ENCODE data around the gene PHF21B.

The PHF21B gene

GRCh38 chr22:44990810-44991209 lies 19.0 kb downstream of the PHF21B start:
- peaks cover 0 to 1% of the 10 kb centered on the region in 2 donors for H3K4me1 ChIP-seq (ENCODE audit: control insufficient read depth in 2 of 2, insufficient read depth in 1 of 2, low read depth in 1 of 2, low read length in 2 of 2)
- no peak overlapping the region for H2BK120ac ChIP-seq (ENCODE audit: low read depth, low read length)
- H3K4ac ChIP-seq (ENCODE audit: low read length): no peak overlapping the region
- H3K9me3 ChIP-seq (replicated peaks in 1 of 2; ENCODE audit: control insufficient read depth in 2 of 2, insufficient read depth in 1 of 2, low read depth in 1 of 2, low read length in 2 of 2): peaks cover 0 to 5% of the 10 kb centered on the region in 2 donors
- no peak overlapping the region for H3K14ac ChIP-seq (ENCODE audit: low read length)
- no peak overlapping the region for H3K4me3 ChIP-seq (ENCODE audit: low read length in 2 of 2)
- DNase-seq (ENCODE audit: low spot score): no peak
- no peak overlapping the region for H3K27ac ChIP-seq (replicated peaks; ENCODE audit: low read length)
- no peak overlapping the region for H3K18ac ChIP-seq (ENCODE audit: low read length)
- H4K8ac ChIP-seq (ENCODE audit: low read depth, low read length): no peak overlapping the region
- no peaks in the 10 kb centered on the region for H3K27me3 ChIP-seq (ENCODE audit: control insufficient read depth in 3 of 3, insufficient read depth in 3 of 3, low read depth in 1 of 3, low read length in 3 of 3)
- WGBS, 2 donors (ENCODE audit: extremely low coverage in 2 of 2, insufficient read length in 2 of 2, insufficient replicate concordance in 1 of 2): no CpG with 5 or more reads among the region's 15 CpGs
- no peak overlapping the region for H2BK15ac ChIP-seq (ENCODE audit: low read length)
- no peak overlapping the region for H2AK5ac ChIP-seq (ENCODE audit: low read depth, low read length)
- peaks cover 45% of the 10 kb centered on the region for H3K79me1 ChIP-seq (ENCODE audit: low read depth, low read length)
- no peak overlapping the region for H2AFZ ChIP-seq (ENCODE audit: low read length)
- H3K4me2 ChIP-seq (ENCODE audit: insufficient read depth, low read length, poor library complexity, severe bottlenecking): no peak overlapping the region
- no peak overlapping the region for H3K9ac ChIP-seq (ENCODE audit: low read depth, low read length, poor library complexity)
- H4K91ac ChIP-seq (ENCODE audit: low read depth, low read length, poor library complexity): no peak overlapping the region
- H3K23ac ChIP-seq (ENCODE audit: low read depth, low read length, poor library complexity): no peak overlapping the region
- H2BK5ac ChIP-seq (ENCODE audit: low read length): no peak overlapping the region
- H3K36me3 ChIP-seq (replicated peaks in 1 of 2; ENCODE audit: control insufficient read depth in 2 of 2, insufficient read depth in 2 of 2, low read length in 2 of 2): peaks cover 26 to 91% of the 10 kb centered on the region in 2 donors
- no peak overlapping the region for H2BK12ac ChIP-seq (ENCODE audit: low read length)

- DNase-seq (ENCODE audit: low spot score): no peak
- WGBS, 2 donors (ENCODE audit: extremely low coverage in 2 of 2, insufficient read length in 2 of 2, insufficient replicate concordance in 1 of 2): no CpG with 5 or more reads among the region's 13 CpGs
- peaks cover 27 to 93% of the 10 kb centered on the region in 2 donors for H3K36me3 ChIP-seq (replicated peaks in 1 of 2; ENCODE audit: control insufficient read depth in 2 of 2, insufficient read depth in 2 of 2, low read length in 2 of 2)
These were observed 19.5 kb downstream of the PHF21B start for GRCh38 chr22:44990328-44990727.

GRCh38 chr22:44988671-44989070 lies 21.1 kb downstream of the PHF21B start:
- H3K27me3 ChIP-seq (ENCODE audit: control insufficient read depth in 3 of 3, insufficient read depth in 3 of 3, low read depth in 1 of 3, low read length in 3 of 3): no peaks in the 10 kb centered on the region
- no peak overlapping the region for H2AFZ ChIP-seq (ENCODE audit: low read length)
- no CpG with 5 or more reads among the region's 5 CpGs for WGBS, 2 donors (ENCODE audit: extremely low coverage in 2 of 2, insufficient read length in 2 of 2, insufficient replicate concordance in 1 of 2)
- H3K27ac ChIP-seq (replicated peaks; ENCODE audit: low read length): no peak overlapping the region
- no peak overlapping the region for H2BK120ac ChIP-seq (ENCODE audit: low read depth, low read length)
- no peak overlapping the region for H3K4ac ChIP-seq (ENCODE audit: low read length)
- no peak overlapping the region for H3K4me3 ChIP-seq (ENCODE audit: low read length in 2 of 2)
- H4K8ac ChIP-seq (ENCODE audit: low read depth, low read length): no peak overlapping the region
- H3K9me3 ChIP-seq (replicated peaks in 1 of 2; ENCODE audit: control insufficient read depth in 2 of 2, insufficient read depth in 1 of 2, low read depth in 1 of 2, low read length in 2 of 2): peaks cover 0 to 6% of the 10 kb centered on the region in 2 donors
- H3K18ac ChIP-seq (ENCODE audit: low read length): no peak overlapping the region
- H3K79me1 ChIP-seq (ENCODE audit: low read depth, low read length): peaks cover 53% of the 10 kb centered on the region
- no peak overlapping the region for H3K23ac ChIP-seq (ENCODE audit: low read depth, low read length, poor library complexity)
- peaks cover 34 to 91% of the 10 kb centered on the region in 2 donors for H3K36me3 ChIP-seq (replicated peaks in 1 of 2; ENCODE audit: control insufficient read depth in 2 of 2, insufficient read depth in 2 of 2, low read length in 2 of 2)
- H4K91ac ChIP-seq (ENCODE audit: low read depth, low read length, poor library complexity): no peak overlapping the region
- H3K9ac ChIP-seq (ENCODE audit: low read depth, low read length, poor library complexity): no peak overlapping the region
- DNase-seq (ENCODE audit: low spot score): no peak
- H2BK5ac ChIP-seq (ENCODE audit: low read length): no peak overlapping the region
- H3K4me1 ChIP-seq (ENCODE audit: control insufficient read depth in 2 of 2, insufficient read depth in 1 of 2, low read depth in 1 of 2, low read length in 2 of 2): peaks cover 0 to 1% of the 10 kb centered on the region in 2 donors
- no peak overlapping the region for H2BK15ac ChIP-seq (ENCODE audit: low read length)
- H2AK5ac ChIP-seq (ENCODE audit: low read depth, low read length): no peak overlapping the region
- no peak overlapping the region for H3K14ac ChIP-seq (ENCODE audit: low read length)
- H2BK12ac ChIP-seq (ENCODE audit: low read length): no peak overlapping the region
- H3K4me2 ChIP-seq (ENCODE audit: insufficient read depth, low read length, poor library complexity, severe bottlenecking): no peak overlapping the region

More at GRCh38 chr22:44990328-44990727, 19.5 kb downstream of the PHF21B start:
- H3K23ac ChIP-seq (ENCODE audit: low read depth, low read length, poor library complexity): no peak overlapping the region
- H3K4ac ChIP-seq (ENCODE audit: low read length): no peak overlapping the region
- no peak overlapping the region for H3K9ac ChIP-seq (ENCODE audit: low read depth, low read length, poor library complexity)
- no peak overlapping the region for H3K4me2 ChIP-seq (ENCODE audit: insufficient read depth, low read length, poor library complexity, severe bottlenecking)
- H2BK120ac ChIP-seq (ENCODE audit: low read depth, low read length): no peak overlapping the region
- no peak overlapping the region for H2AFZ ChIP-seq (ENCODE audit: low read length)
- peaks cover 0 to 6% of the 10 kb centered on the region in 2 donors for H3K9me3 ChIP-seq (replicated peaks in 1 of 2; ENCODE audit: control insufficient read depth in 2 of 2, insufficient read depth in 1 of 2, low read depth in 1 of 2, low read length in 2 of 2)
- no peak overlapping the region for H3K4me3 ChIP-seq (ENCODE audit: low read length in 2 of 2)
- no peak overlapping the region for H3K14ac ChIP-seq (ENCODE audit: low read length)
- H2BK15ac ChIP-seq (ENCODE audit: low read length): no peak overlapping the region
- H2BK5ac ChIP-seq (ENCODE audit: low read length): no peak overlapping the region
- no peak overlapping the region for H3K18ac ChIP-seq (ENCODE audit: low read length)
- no peaks in the 10 kb centered on the region for H3K27me3 ChIP-seq (ENCODE audit: control insufficient read depth in 3 of 3, insufficient read depth in 3 of 3, low read depth in 1 of 3, low read length in 3 of 3)
- no peak overlapping the region for H4K91ac ChIP-seq (ENCODE audit: low read depth, low read length, poor library complexity)
- H2BK12ac ChIP-seq (ENCODE audit: low read length): no peak overlapping the region
- H3K79me1 ChIP-seq (ENCODE audit: low read depth, low read length): peaks cover 46% of the 10 kb centered on the region
- H3K4me1 ChIP-seq (ENCODE audit: control insufficient read depth in 2 of 2, insufficient read depth in 1 of 2, low read depth in 1 of 2, low read length in 2 of 2): peaks cover 0 to 1% of the 10 kb centered on the region in 2 donors
- no peak overlapping the region for H2AK5ac ChIP-seq (ENCODE audit: low read depth, low read length)
- no peak overlapping the region for H3K27ac ChIP-seq (replicated peaks; ENCODE audit: low read length)
- H4K8ac ChIP-seq (ENCODE audit: low read depth, low read length): no peak overlapping the region

- Histone ChIP-seq H3K4ac (ENCODE audit: low read length) (no peak overlapping the region), H2BK120ac (ENCODE audit: low read depth, low read length) (no peak overlapping the region), H2AK5ac (ENCODE audit: low read depth, low read length) (no peak overlapping the region), H3K27ac (replicated peaks; ENCODE audit: low read length) (no peak overlapping the region), H4K8ac (ENCODE audit: low read depth, low read length) (no peak overlapping the region), H4K91ac (ENCODE audit: low read depth, low read length, poor library complexity) (no peak overlapping the region), H2BK15ac (ENCODE audit: low read length) (no peak overlapping the region), H2BK12ac (ENCODE audit: low read length) (no peak overlapping the region), H3K9ac (ENCODE audit: low read depth, low read length, poor library complexity) (no peak overlapping the region), H2BK5ac (ENCODE audit: low read length) (no peak overlapping the region), H3K9me3 (replicated peaks in 1 of 2; ENCODE audit: control insufficient read depth in 2 of 2, insufficient read depth in 1 of 2, low read depth in 1 of 2, low read length in 2 of 2) (peaks cover 0 to 6% of the 10 kb centered on the region in 2 donors), H2AFZ (ENCODE audit: low read length) (no peak overlapping the region), H3K79me1 (ENCODE audit: low read depth, low read length) (peaks cover 41% of the 10 kb centered on the region), H3K4me3 (ENCODE audit: low read length in 2 of 2) (no peak overlapping the region), H3K23ac (ENCODE audit: low read depth, low read length, poor library complexity) (no peak overlapping the region), H3K18ac (ENCODE audit: low read length) (no peak overlapping the region), H3K4me1 (ENCODE audit: control insufficient read depth in 2 of 2, insufficient read depth in 1 of 2, low read depth in 1 of 2, low read length in 2 of 2) (peaks cover 0 to 4% of the 10 kb centered on the region in 2 donors), H3K36me3 (replicated peaks in 1 of 2; ENCODE audit: control insufficient read depth in 2 of 2, insufficient read depth in 2 of 2, low read length in 2 of 2) (peaks cover 28 to 76% of the 10 kb centered on the region in 2 donors), H3K4me2 (ENCODE audit: insufficient read depth, low read length, poor library complexity, severe bottlenecking) (no peak overlapping the region), H3K14ac (ENCODE audit: low read length) (no peak overlapping the region), H3K27me3 (ENCODE audit: control insufficient read depth in 3 of 3, insufficient read depth in 3 of 3, low read depth in 1 of 3, low read length in 3 of 3) (no peaks in the 10 kb centered on the region)
- WGBS, 2 donors (ENCODE audit: extremely low coverage in 2 of 2, insufficient read length in 2 of 2, insufficient replicate concordance in 1 of 2): no CpG with 5 or more reads among the region's 5 CpGs
- no peak for DNase-seq (ENCODE audit: low spot score)
These were observed 22.9 kb downstream of the PHF21B start for GRCh38 chr22:44986926-44987325.
